Measurements from ENCODE around the gene GABRG3. TPM values are rescaled to one million over a fixed set of nuclear protein-coding genes. Genes with fewer than 3 reads are reported as not detected.

The GABRG3 gene
- total and polyA plus RNA-seq, 2 of the 4 experiments (the other 2 are of a cell fraction), result not detected

- no peak overlapping the region for H4K5ac ChIP-seq (ENCODE audit: low read depth, low read length)
- H3K79me1 ChIP-seq (ENCODE audit: low read depth in 1 of 2, low read length in 2 of 2), result no peaks in the 10 kb centered on the region
- H3K9ac ChIP-seq (ENCODE audit: low read depth, low read length), result no peak overlapping the region
- no peak overlapping the region for H3K23ac ChIP-seq (ENCODE audit: low read depth, low read length)
- H2AFZ ChIP-seq (replicated peaks; ENCODE audit: low read length, poor library complexity), result no peak overlapping the region
- ATAC-seq (ENCODE audit: low read depth) (no peak), DNase-seq (no peak)
- H3K4me3 ChIP-seq (ENCODE audit: insufficient read depth, low read depth, low read length), result no peak overlapping the region
- H2BK5ac ChIP-seq (ENCODE audit: low read depth, low read length, poor library complexity, severe bottlenecking), result no peak overlapping the region
- intact Hi-C loops (cut with micrococcal nuclease) (no loop called here), in situ Hi-C loops (cut with MboI; ENCODE audit: low sequenced_read_pairs) (no loop called here), dilution Hi-C loops (cut with HindIII; ENCODE audit: low sequenced_read_pairs, unreplicated experiment) (no loop called here)
- H4K20me1 ChIP-seq (ENCODE audit: insufficient read depth, low read length), result no peaks in the 10 kb centered on the region
- H3K14ac ChIP-seq (replicated peaks; ENCODE audit: low read depth, low read length), result no peak overlapping the region
- no peak overlapping the region for H3K27ac ChIP-seq (ENCODE audit: insufficient read depth, low read length)
- no CpG with 5 or more reads among the region's 5 CpGs for WGBS, 2 experiments (ENCODE audit: extremely low coverage in 2 of 2, insufficient read length in 1 of 2)
- POLR2A ChIA-PET (ENCODE audit: unreplicated experiment), result no interaction called here
- no peak overlapping the region for H3K4me2 ChIP-seq (ENCODE audit: low read depth, low read length)
- BruUV-seq (replicated peaks), result no TSS peak
- H4K91ac ChIP-seq (ENCODE audit: insufficient read depth, low read depth, low read length), result no peak overlapping the region
- no peak overlapping the region for H3K56ac ChIP-seq (ENCODE audit: extremely low read depth, insufficient read depth, low read length)
- H3K9me3 ChIP-seq (ENCODE audit: control insufficient read depth, insufficient read depth, low read length), result peaks cover 16% of the 10 kb centered on the region
- H2AK9ac ChIP-seq (replicated peaks; ENCODE audit: low read depth, low read length, poor library complexity), result no peak overlapping the region
- no peaks in the 10 kb centered on the region for H3K9me1 ChIP-seq (ENCODE audit: insufficient read depth, low read length)
- H3K4ac ChIP-seq (ENCODE audit: low read depth, low read length), result no peak overlapping the region
- no peak overlapping the region for H4K8ac ChIP-seq (ENCODE audit: low read depth in 2 of 2, low read length in 2 of 2)
- no peak overlapping the region for H2AK5ac ChIP-seq (ENCODE audit: low read depth, low read length)
- no peak overlapping the region for H2BK15ac ChIP-seq (ENCODE audit: low read depth, low read length)
- H2BK20ac ChIP-seq (ENCODE audit: low read depth, low read length), result no peak overlapping the region
- no peaks in the 10 kb centered on the region for H3K4me1 ChIP-seq (ENCODE audit: control insufficient read depth, insufficient read depth, low read length)
- H3K27me3 ChIP-seq (ENCODE audit: control insufficient read depth, insufficient read depth, low read length), result no peaks in the 10 kb centered on the region
- H2BK120ac ChIP-seq (ENCODE audit: low read depth, low read length), result no peak overlapping the region
- no peak overlapping the region for H3K18ac ChIP-seq (ENCODE audit: low read depth, low read length)
- no peaks in the 10 kb centered on the region for H3K36me3 ChIP-seq (ENCODE audit: control insufficient read depth, insufficient read depth, low read length)
- TF ChIP-seq RCOR1 (IDR thresholded peaks at IDR 0.05; ENCODE audit: insufficient replicate concordance, low read length), result no peak
- TF ChIP-seq, protein P1, sequence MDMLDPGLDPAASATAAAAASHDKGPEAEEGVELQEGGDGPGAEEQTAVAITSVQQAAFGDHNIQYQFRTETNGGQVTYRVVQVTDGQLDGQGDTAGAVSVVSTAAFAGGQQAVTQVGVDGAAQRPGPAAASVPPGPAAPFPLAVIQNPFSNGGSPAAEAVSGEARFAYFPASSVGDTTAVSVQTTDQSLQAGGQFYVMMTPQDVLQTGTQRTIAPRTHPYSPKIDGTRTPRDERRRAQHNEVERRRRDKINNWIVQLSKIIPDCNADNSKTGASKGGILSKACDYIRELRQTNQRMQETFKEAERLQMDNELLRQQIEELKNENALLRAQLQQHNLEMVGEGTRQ (IDR thresholded peaks at IDR 0.05; ENCODE audit: low read depth, low read length), result no peak
- no peak for TF ChIP-seq BHLHE40 (IDR thresholded peaks at IDR 0.05; ENCODE audit: low read depth, low read length)
- TF ChIP-seq MAZ (IDR thresholded peaks at IDR 0.05; ENCODE audit: borderline replicate concordance, low read depth, low read length), result no peak
- no peak for TF ChIP-seq POLR2A (IDR thresholded peaks at IDR 0.05; ENCODE audit: low read depth, low read length)
- TF ChIP-seq MAFK (IDR thresholded peaks at IDR 0.05; ENCODE audit: low read depth, low read length), result no peak
- CTCF ChIA-PET, result no interaction called here
Observed at GRCh38 chr15:27317736-27318135, 346.8 kb downstream of the GABRG3 start.

Measured in IMR-90 (cell line).